HG02610 (cell line): ENCODE measurements around the gene CEP350.
"Not testable (repeated sequence)": the region's sequence is repeated elsewhere in the genome, so short reads cannot be mapped to it uniquely, and the experiment has no call there.

Experiments
- ATAC-seq: cut with Tn5 transposase; IDR thresholded peaks from one replicate; pipeline ENCODE4 v1.9.1; 2021; ENCODE audit warnings: mild to moderate bottlenecking, moderate library complexity; ENCODE audit not compliant: unreplicated experiment

The CEP350 gene

DNA sequence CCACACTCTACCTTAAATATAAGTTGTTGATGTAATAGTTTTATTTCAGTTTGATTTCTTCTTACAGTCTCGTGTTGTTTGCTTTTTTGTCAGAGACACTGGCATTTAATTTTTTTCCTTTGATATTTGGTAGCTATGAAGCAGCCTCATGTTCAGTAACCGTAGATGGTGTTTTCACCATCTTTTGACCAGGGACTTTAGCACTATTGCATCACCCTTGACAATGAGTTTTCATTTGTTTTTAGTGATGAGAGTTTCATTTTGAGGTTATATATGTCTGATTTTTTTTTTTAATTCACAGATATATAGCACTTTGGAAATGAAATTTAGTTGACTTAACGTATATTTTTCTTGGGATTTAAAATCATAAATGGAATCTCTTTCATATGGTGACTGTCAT is 36.2 kb downstream of the CEP350 start:
- ATAC-seq = no peak

DNA sequence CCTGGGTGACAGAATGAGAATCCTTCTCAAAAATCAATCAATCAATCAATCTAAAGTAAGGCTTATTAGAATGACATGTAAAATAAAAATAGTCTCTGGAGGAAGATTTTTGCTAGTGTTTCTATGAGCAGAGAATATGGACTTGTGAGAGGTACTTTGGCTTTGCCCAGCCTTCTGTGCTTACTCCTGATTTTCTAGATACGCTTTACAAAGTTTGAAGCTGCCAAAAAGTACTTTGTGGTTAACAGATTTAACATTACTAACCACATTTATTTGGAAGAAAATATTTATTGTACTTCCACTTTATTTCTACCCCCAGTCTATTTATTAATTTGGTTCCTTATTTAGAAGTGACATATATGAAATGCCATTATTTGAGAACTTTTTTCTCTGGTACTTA is 41.0 kb downstream of the CEP350 start:
- no peak for ATAC-seq

DNA sequence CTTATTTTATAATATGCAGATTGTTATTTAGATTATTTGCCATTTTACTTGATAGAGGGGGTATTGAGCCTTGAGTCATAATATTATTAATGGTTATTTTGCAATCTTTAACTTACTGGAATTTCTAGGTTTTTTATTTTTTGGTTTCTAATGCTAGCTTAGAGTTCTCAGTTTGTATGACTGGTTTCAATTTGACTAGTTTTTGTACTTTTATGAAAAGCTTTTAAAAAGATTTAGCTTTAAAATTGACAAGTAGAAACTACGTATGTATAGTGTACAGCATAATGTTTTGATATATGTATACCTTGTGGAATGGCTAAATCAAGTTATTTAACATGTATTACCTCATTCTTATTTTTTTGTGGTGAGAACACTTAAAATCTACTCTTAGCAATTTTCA is 41.5 kb downstream of the CEP350 start:
- peak; percentile 76 for ATAC-seq

DNA sequence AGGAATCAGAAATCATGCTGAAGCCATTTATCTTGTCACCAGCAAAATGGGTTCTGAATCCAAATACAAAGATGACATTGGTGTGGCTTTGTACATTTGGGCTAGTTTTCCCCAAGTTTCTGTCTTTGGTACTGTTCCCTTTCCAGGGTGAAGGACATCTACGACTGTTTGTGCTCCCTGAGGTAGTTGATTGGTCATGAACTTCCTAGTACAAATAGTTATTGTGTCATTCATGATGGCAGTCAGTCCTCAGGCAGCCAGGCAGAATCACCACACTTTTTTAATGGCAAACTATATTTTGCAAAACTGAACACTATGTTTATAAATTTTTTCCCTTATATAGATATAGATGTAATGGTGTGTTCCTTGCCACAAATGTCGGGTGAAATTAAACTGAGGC is 46.0 kb downstream of the CEP350 start:
- no peak for ATAC-seq

DNA sequence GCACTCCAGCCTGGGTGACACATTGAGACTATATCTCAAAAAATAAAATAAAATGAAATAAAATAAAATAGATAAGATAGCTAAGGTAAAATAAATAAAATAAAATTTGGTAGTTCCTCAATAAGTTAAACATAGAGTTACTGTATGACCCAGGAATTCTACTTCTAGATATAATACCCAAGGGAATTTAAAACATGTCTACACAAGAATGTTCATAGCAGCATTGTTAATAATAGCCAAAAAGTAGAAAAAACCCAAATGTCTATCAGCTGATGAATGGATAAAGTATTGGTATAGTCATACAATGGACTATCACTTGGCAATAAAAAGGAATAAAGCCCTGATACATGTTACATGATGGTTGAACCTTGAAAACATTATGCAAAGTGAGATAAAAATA is 47.8 kb downstream of the CEP350 start:
- no peak for ATAC-seq

DNA sequence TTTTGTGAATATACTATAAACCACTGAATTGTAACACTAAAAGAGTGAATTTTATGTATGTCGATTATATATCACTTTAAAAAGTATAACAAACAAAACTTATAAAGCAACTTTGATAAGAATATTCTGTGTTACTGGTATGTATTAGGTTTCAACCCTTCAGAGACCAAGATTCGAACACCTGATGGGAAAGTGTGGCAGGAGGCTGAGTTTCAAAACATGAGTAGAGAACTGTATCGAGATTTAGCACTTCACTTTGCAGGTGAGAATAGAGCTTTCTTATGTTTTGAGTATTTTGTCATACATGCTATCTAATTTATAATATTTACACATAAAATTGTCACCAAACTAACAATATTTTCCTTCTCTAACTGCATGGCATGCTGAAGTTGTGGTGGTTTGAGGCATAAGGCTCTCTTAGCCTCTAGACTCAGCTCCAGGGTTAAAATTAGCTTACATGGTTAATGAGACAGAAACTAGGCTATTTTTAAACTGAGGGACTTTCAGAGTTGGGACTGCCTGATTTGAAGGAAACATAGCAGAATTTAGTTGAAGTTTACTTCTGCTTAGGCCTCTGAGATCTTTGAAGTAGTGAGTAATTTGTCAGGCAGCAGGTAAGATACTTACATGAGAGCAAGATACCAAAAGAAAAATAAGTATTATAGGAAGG is 48.6 kb downstream of the CEP350 start:
- peak; percentile 87 for ATAC-seq

DNA sequence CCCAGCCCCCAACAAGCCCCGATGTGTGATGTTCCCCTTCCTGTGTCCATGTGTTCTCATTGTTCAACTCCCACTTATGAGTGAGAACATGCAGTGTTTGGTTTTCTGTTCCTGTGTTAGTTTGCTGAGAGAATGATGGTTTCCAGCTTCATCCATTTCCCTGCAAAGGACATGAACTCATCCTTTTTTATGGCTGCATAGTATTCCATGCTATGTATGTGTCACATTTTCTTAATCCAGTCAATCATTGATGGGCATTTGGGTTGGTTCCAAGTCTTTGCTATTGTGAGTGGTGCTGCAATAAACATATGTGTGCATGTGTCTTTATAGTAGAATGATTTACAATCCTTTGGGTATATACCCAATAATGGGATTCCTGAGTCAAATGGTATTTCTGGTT is 52.2 kb downstream of the CEP350 start:
- ATAC-seq = not testable (repeated sequence)

DNA sequence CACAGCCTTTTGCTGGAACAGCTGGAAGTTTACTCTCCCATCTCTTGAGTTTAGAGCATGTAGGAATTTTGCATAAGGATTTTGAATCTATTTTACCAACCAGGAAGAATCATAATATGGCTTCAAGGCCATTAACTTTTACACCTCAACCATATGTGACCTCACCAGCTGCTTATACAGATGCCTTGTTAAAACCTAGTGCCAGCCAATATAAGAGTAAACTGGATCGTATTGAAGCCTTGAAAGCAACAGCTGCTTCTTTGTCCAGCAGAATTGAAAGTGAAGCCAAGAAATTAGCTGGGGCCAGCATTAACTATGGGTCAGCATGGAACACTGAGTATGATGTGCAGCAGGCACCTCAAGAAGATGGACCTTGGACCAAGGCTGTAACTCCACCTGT is 65.4 kb downstream of the CEP350 start:
- ATAC-seq = no peak

DNA sequence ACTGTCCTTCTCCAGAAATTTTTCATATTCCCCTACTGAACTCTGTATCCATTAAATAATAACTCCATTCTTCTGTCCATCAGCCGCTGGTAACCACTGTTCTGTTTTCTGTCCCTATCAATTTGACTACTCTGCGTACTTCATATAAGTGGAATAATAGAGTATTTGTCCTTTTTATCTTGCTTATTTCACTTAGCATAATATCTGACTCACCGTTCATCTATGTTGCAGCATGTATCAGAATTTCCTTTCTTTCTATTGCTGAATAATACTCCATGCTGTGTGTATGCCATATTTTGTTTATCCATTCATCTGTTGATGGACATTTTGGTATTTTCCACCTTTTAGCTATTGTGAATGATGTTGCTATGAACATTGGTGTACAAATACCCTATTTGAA is 71.9 kb downstream of the CEP350 start:
- ATAC-seq = no peak

DNA sequence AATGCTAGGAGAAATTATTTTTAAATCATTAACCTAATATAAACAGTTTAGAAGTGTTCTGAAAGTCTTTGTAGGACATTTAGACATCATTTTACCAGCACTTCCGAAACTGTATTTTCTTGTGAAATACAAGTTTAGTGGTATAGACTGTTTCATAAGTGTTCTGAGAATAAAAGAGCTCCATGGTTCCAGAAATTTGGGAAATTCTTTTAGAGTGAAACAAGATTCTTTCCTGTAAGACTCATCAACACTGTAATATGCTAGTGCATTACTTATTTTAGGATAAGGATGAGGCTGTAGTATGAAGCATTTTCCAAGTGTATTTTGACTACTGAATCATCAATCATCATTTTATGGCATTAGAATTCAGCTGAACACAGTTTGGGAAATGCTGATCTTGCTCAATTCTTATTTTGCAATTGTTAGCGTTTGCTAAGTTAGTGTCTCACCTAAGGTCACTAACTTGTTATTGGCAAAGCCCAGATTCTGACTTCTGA is 73.4 kb downstream of the CEP350 start:
- ATAC-seq = no peak

DNA sequence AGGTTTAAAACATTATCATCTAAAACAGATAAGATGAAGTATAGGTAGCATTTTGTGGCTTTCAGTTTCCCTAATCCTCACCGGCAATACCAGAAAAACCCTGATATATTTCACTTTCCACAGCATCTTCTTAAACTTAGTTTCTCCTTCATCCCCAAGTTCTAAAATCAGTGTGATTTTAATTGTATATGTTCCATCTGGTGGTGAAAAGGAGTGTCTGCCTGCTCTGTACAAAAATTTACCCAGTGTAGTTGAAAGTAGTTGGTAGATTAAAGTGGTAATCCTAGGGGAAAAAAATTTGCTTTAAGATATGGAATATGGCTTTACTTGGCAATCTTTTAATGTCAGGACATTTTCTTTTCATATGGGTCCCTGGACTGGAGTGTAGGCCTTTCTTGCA is 74.3 kb downstream of the CEP350 start:
- no peak for ATAC-seq

DNA sequence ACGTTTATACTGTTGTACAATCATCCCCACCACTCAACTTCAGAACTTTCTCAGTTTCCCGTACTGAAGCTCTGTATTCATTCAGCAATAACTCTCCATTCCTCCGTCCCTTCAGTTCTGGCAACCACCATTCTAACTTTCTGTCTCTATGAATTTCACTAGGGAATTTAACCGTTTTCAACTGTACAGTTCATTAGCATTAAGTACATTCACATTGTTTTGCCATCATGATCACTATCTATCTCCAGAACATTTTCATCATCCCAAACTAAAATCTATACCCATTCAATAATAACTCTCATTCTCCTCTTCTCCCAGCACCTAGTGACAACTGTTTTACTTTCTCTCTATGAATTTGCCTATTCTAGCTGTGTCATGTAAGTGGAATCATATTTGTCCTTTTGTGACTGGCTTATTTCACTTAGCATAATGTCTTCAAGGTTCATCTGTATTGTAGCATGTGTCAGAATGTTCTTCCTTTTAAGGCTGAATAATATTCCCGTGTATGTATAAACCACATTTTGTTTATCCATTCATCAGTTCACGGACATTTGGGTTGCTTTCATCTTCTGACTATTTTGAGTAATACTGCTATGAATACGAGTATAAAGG is 75.0 kb downstream of the CEP350 start:
- peak; percentile 76 for ATAC-seq

DNA sequence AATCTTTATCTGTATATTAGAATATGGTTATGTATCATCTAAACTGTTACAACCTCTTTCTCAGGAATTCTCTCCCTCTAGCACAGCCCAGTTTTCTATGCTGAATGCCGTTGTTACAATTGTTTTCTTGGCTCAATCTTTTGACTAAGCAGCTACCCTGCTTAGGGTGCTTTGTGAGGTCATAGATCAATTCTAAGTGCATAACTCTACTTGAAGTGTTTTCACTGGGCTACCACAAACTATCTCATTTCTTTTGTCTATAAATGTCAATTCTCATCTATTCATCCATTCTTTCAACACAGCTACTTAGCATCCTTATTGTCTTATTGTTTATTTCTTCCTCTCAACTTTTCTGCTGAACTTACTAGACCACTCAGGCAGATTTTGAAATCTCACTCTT is 77.1 kb downstream of the CEP350 start:
- no peak for ATAC-seq

DNA sequence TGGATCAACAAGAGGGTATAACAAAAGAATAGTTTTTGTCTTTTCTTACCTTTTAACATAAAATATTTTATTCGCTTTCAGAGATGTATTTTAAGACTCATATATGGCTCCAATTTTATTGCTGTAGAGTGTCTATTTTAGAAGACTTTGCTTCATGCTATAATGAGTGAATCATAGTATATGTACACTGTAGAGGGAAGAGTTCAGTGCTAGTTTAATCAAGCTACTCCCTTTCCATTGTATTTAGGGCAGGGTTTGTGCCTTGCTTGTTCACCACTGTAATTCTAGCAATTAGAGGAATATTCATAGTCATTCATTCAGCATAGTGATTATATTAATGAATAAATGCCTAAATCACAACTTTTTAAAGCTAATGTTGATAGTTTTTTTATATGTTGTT is 78.8 kb downstream of the CEP350 start:
- no peak for ATAC-seq

DNA sequence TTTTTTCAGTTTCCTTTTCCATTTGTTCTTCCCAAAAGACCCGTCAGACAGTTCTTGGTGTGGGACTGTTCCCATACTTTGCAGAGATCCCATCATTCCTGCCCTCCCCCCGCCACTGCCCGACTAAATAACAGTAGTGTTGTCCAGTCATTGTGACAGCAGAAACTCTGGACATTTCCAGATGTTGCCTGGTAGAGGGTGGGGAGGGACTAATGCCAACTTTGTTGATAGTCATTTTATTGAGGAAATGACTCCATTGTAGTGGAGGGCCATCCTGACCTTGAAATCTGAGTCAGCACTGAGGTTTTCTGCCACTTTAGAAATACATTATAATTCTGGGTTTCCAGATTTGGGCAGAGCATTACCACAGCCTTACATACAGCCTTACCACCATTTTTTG is 85.4 kb downstream of the CEP350 start:
- no peak for ATAC-seq

DNA sequence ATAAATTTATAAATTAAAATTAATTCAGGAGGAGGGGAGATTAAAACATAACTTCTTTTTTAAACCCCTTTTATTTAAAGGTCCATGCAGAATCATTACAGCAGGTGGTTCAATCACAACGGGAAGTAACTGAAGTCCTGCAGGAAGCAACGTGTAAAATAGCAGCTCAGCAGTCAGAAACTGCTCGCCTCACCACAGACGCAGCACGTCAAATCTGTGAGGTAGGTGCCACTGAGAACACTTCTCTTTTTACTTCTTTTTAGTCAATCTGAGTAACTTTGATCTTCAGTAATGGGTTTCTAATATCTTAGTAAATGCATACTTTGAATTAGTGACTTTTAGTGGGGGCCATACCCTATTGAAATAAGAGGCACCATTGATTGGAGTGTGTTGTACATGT is 87.0 kb downstream of the CEP350 start:
- ATAC-seq = no peak

DNA sequence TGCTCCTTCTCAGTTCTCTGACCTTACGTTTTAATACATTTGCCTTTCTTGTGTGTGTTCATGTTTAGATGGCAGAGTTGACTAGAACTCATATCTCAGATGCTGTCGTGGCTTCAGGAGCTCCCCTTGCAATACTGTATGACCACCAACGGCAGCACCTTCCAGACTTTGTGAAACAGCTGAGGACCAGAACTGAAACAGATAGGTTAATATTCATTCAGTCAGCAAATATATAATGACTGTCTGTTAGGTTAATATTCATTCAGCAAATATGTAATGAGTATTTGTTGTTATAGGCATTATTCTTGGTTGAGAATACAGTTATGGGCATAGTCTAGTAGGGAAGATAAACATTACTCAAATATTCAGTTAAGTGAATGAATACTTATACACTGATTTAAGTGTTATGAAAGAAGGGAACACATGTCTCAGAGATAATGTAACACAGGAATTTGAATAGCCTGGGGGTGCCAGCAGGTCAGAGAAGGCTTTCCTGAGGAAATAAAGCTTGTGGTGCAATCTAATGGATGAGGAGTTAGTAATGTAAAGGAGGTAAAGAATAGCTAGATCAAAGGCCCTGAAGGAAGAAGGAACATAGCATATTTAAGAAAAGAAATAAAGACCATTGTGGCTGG is 88.5 kb downstream of the CEP350 start:
- ATAC-seq = no peak

DNA sequence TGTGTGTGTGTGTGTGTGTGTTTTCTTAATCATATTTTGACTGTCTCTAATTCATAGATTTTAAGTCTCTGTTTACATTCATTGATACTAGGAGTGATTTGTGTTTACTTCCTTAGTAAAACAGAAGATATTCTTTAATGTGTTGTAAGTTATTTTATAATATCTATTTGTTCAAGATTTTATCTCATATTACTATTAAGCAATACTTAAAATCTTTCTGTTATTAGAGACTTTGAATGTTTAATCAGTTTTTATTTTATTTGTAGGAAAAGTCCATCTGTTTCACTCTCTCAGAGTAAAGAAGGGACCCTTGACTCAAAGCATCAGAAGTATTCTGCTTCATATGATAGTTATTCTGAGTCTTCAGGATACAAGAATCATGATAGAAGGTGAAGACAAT is 89.2 kb downstream of the CEP350 start:
- no peak for ATAC-seq

DNA sequence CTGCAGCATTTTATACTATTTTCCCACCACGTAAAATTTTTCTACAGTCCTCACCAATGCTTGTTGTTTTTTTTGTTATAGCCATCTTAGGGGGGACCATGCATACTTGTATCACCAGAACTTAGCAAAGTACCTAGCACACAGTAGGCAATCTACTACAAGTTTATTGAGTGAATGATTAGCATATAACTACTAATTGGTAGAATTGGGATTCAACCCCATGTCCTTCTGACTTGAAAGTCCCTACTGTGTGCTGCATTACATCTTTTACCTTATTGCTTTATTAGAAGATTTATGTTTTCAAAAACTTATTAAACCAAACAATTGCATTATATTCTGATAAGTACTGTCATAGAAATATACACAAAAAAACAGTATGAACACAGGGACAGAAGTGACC is 92.1 kb downstream of the CEP350 start:
- ATAC-seq = no peak

DNA sequence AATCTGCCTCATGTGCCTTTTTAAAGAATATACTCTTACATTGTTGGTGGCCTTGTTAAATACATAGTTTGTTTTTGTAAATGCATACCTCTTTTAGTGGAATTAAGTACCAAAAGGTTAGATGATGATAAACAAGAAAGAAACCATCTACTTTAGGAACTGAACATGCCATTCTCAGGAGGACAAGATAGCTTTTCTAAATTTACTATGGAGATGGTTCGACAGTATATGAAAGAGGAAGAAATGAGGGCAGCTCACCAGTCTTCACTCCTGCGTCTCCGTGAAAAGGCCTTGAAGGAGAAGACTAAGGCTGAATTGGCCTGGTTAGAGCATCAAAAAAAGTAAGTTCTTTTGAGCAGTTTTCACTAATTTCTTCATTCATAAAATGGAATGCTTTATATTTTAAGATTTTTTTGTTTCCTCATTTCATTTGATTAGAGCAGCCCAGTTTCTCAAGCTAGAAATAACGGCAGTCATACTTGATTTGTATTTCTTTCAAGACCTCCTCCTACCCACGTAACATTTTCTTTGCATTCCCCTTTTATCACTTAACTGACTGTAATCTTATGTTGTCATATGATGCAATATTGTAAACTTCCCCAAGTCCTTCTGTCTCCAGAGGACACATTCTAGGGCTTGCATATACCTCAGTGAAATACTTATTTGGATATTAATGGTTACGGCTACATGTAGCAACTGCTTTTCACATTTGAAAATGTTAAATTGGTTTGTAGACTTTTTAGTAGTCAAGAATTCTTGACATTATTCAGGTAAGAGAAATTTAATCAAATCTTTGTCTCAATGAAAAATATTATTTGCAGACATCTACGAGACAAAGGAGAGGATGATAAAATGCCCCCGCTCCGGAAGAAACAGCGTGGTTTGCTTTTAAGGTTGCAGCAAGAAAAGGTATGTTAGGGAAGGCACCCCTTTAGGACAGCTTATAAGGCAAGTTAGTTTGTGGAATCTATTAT is 99.3 kb downstream of the CEP350 start:
- ATAC-seq = no peak

DNA sequence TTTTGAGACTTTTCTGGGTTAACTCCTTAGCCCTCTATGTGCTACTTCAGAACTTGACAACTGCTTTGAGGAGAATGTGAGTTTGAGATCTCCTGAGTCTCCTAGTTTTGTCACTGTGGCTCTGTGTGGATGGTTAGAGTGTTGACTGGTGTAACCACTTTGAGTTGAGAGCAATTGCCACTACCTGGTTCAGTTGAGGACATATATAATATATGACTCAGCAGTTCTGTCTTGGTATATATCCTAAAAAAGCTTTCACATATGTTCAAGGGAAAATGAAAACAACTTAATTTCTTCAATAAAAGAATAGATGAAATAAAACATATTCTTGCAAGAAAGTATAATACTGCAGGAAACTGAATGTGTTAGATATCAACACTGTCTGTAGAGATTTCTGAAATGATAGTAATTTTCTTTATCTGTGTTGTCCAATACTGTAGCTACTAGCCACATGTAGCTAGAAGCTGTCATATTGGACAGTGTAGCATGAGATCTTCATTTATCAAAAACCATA is 103.3 kb downstream of the CEP350 start:
- ATAC-seq = peak; percentile 65
